Esophagus squamous epithelium (tissue), 4 donors: ENCODE measurements around the gene CACNA2D3.

ENCODE experiments used
- CTCF ChIP-seq, 6 experiments: fragments of 450-650 bp in 4 of 6; fragments of 200-600 bp in 2 of 6; sonication (generic) in 2 of 6; IDR thresholded peaks; one replicate each; pipeline ENCODE4 v1.5.1; 2016 to 2019; ENCODE audit warnings: antibody characterized with exemption in 6 of 6, mild to moderate bottlenecking in 4 of 6, moderate library complexity in 4 of 6
- POLR2A ChIP-seq, 4 donors: fragments of 450-650 bp; IDR thresholded peaks; one replicate each; pipeline ENCODE4 v1.6.1; 2017; ENCODE audit warnings: antibody characterized with exemption in 4 of 4, mild to moderate bottlenecking in 4 of 4, moderate library complexity in 3 of 4

DNA sequence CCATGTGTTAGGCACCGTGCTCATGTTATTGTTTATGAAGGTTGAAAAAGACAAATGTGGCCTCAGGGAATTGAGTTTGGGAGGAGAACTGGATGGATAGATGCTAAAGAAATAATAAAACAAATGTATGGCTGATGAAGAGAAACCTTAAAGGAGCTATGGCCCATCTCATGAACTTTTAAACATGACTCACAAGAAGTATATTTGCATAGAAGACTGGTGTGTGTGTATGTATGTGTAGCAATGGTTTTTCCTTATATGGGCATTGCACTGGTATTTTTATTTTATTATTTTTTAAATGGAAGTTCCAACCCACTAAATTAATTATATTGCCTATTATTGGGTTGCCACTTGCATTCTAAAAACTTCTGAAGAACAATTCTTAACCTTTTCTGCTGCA lies 31.1 kb downstream of the CACNA2D3 start:
- TF ChIP-seq CTCF (IDR thresholded peaks at IDR 0.05) (no peak), POLR2A (IDR thresholded peaks at IDR 0.05) (no peak)
